Bronchial epithelial cell (primary cell): ENCODE results near the gene MEIS1. TPM values are rescaled to one million over a fixed set of nuclear protein-coding genes. Genes with fewer than 3 reads are reported as not detected.

Experiments used
- DNase-seq: peaks from one replicate; pipeline ENCODE4 v3.0.0-alpha.2; 2010; ENCODE audit warnings: low read depth
- FAIRE-seq: peaks from 2 replicates; lab custom pipeline; 2011; peaks lifted over from hg19 to GRCh38; lab: Jason Lieb, UNC
- H3K27me3 ChIP-seq: 2 replicates; pipeline ENCODE4 v1.5.1; 2011; ENCODE audit warnings: low read length; ENCODE audit not compliant: control insufficient read depth, insufficient read depth
- H3K36me3 ChIP-seq: 2 replicates; pipeline ENCODE4 v1.5.1; 2011; ENCODE audit warnings: low read length; ENCODE audit not compliant: control insufficient read depth, insufficient read depth
- H3K4me3 ChIP-seq: 2 replicates; pipeline ENCODE4 v1.5.1; 2011; ENCODE audit warnings: mild to moderate bottlenecking, low read depth, low read length, control low read depth
- total RNA-seq: library from RNA; depleted of rRNA; stranded (reverse); fragments of >200 nt; gene quantifications from 2 replicates; pipeline ENCODE4 v1.2.1, GENCODE V29; 2014
- TF ChIP-seq, protein P1 (sequence below): IDR thresholded peaks from 2 replicates; pipeline ENCODE4 v1.5.1; 2011; ENCODE audit warnings: mild to moderate bottlenecking, moderate library complexity, low read length, control low read depth, inconsistent platforms; ENCODE audit not compliant: insufficient read depth, severe bottlenecking

The MEIS1 gene
- total RNA-seq, 1 donor from 2014 or later: 28.4 TPM

DNA sequence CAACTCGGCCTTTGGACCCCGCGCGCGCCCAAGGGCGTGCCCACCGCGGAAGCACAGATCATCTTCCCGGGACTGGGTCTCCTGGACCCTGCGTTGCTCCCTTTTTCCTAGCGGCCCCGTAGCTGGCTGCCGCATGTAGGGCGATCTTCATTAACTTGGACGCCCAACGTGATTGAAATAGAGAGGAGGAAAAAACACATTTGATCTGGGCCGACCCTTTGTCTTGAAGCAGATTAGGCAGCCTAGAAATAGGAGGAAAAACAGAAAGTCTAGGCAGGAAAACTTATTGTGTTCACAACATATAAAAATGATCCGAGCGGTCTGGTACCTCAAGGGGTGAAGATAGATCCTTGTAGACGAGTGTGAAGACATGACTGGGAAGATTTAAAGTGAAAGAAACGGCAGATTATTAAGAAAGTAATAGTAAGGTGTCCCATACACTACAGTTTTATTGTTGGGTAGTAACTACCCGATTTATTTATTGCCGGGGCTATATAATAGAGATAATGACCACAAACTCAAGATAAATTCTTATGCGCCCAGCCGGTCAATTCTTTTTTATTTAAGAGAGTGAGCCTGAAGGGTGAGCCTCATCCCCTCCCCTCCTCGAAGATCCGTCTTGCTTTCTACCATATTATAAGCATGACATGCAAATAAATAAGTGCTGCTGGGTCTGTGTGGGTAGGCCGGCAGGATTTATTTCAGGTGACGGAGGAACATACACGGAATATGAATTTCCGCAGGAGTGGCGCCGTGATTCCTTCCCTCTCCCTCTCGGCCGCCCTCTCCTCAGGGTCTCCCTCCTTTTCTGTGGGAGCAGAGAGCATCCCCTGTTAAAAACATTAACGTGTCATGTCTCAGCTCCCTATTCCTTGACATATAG, 147.4 kb downstream of the MEIS1 start:
- TF ChIP-seq, protein P1, sequence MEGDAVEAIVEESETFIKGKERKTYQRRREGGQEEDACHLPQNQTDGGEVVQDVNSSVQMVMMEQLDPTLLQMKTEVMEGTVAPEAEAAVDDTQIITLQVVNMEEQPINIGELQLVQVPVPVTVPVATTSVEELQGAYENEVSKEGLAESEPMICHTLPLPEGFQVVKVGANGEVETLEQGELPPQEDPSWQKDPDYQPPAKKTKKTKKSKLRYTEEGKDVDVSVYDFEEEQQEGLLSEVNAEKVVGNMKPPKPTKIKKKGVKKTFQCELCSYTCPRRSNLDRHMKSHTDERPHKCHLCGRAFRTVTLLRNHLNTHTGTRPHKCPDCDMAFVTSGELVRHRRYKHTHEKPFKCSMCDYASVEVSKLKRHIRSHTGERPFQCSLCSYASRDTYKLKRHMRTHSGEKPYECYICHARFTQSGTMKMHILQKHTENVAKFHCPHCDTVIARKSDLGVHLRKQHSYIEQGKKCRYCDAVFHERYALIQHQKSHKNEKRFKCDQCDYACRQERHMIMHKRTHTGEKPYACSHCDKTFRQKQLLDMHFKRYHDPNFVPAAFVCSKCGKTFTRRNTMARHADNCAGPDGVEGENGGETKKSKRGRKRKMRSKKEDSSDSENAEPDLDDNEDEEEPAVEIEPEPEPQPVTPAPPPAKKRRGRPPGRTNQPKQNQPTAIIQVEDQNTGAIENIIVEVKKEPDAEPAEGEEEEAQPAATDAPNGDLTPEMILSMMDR: no peak
- Histone ChIP-seq H3K4me3 (no peak overlapping the region), H3K27me3 (peaks cover 27% of the 10 kb centered on the region), H3K36me3 (no peaks in the 10 kb centered on the region)
- DNase-seq: no peak
- no peak for FAIRE-seq

DNA sequence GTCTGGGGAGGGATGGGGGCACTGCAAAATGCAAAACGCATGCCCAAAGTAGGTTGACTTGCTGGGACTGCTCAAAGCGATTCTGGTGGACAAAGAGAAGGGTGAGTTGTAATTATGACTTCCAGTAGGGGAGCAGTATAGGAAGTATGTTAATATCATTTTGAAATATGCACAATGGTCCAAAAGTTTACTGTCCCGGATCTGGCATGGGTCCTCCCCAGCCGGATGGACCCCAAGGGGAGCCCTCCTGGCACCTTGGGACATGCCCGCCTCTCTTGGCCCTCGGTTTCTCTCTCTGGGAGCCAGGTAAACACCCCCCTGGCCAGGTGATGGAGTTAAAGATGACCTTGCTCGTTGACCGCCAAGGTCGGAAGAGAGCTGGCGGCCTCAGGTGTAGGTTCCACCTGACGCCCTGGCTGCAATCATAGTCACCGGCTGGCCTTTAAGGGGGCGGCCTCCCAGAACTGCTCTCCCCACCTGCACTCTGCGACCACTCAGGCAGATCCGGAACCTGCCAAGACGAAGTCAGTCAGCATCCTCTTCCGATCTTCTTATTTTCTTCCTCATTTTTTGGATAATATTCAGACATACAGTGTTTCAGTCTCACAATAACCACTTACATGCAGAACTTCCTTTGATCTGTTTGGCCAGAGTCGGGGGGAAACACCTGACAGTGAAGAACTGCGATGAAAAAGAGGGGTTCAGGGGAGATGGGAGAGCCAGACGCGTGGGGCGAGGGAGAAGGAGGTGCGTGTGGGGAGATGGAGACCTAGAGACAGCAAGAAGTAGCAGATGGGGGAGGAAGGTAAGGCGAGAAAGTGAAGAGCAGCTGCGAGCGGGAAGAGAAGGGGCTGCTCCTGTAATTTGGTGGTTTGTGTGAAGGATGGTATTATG, 148.3 kb downstream of the MEIS1 start:
- no peak overlapping the region for H3K4me3 ChIP-seq
- TF ChIP-seq, protein P1: no peak
- peaks cover 18% of the 10 kb centered on the region for H3K27me3 ChIP-seq
- no peak for FAIRE-seq
- H3K36me3 ChIP-seq: no peaks in the 10 kb centered on the region
- no peak for DNase-seq

DNA sequence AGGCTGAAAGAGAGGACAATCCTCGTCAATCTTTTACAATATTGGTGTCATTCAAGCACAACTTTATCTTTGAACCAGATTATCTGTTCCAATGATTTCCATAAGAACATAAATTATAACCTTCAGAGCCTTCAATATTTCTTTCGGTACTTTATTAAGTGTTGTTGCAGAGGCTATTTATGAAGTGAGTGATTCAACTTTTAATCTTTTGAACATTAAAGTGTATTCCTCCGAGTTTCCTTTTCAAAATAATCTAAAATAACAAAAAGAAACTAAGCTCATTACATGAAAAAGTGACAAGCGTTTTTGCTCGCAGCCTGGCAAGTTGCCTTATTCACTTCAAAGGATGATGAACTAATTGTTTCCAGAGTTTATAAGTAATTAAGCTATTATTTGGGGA, 149.0 kb downstream of the MEIS1 start:
- H3K27me3 ChIP-seq: peaks cover 18% of the 10 kb centered on the region
- FAIRE-seq: no peak
- DNase-seq: no peak
- TF ChIP-seq, protein P1: no peak
- no peaks in the 10 kb centered on the region for H3K36me3 ChIP-seq
- H3K4me3 ChIP-seq: no peak overlapping the region

DNA sequence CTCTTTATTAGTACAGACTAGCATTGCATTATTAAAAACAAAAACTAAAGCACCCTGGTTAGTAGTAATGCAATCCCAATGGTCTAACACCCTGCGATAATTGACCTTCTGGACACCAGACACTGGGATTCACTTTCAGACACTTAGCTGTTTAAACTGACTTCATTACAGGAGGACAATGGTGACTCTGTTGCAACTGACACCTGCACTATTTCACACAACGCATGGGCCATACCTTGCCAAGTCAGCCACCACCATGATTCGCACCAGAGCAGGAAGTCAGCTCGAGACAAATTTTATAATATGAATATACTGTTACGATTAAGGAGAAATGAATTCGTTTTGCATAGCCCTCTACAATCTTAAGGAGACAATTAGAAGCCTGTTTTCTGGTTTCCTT, 150.7 kb downstream of the MEIS1 start:
- DNase-seq (no peak), FAIRE-seq (no peak)
- peaks cover 16% of the 10 kb centered on the region for H3K27me3 ChIP-seq
- H3K4me3 ChIP-seq: no peak overlapping the region
- TF ChIP-seq, protein P1: no peak
- H3K36me3 ChIP-seq: no peaks in the 10 kb centered on the region

DNA sequence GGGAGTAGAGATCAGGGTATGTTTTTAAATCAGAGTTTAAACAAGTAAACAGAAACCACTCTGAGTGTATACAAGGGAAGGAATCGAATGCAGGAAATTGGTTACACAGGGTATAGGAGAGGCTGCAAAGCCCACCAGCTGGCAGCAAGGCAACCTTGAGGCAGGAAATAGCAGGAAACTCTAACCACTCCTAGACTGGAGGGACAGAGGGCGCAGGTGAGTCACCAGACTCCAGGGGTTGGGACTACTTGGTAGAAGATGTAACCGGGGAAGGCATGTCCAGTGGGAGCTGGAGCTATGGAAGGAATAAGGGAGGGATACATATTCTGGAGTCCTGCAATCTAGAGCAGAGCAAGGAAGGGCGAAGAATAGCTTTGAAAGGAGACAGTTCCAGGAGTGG, 152.3 kb downstream of the MEIS1 start:
- Histone ChIP-seq H3K4me3 (no peak overlapping the region), H3K36me3 (no peaks in the 10 kb centered on the region), H3K27me3 (peaks cover under 1% of the 10 kb centered on the region)
- no peak for FAIRE-seq
- TF ChIP-seq, protein P1: peak; percentile 45
- peak; percentile 44 for DNase-seq
